Left kidney (tissue), 2 donors: Measurements from ENCODE around the gene BNC2. TPM values are rescaled to one million over a fixed set of nuclear protein-coding genes. Genes with fewer than 3 reads are reported as not detected.
A peak's percentile ranks its signal among the peaks of the same experiment; 100 is the strongest.
"Not testable (repeated sequence)": the region's sequence is repeated elsewhere in the genome, so short reads cannot be mapped to it uniquely, and the experiment has no call there.

Experiments
- DNase-seq: peaks from one replicate; pipeline ENCODE4 v3.0.0-alpha.2; 2013
- polyA plus RNA-seq: library from polyadenylated mRNA; unstranded; fragments of 120-200 nt; gene quantifications from one replicate; pipeline ENCODE4 v1.2.1, GENCODE V29; 2013; ENCODE audit not compliant: insufficient read length

Gene BNC2
- polyA plus RNA-seq, 1 donor: 10.3 TPM

DNA sequence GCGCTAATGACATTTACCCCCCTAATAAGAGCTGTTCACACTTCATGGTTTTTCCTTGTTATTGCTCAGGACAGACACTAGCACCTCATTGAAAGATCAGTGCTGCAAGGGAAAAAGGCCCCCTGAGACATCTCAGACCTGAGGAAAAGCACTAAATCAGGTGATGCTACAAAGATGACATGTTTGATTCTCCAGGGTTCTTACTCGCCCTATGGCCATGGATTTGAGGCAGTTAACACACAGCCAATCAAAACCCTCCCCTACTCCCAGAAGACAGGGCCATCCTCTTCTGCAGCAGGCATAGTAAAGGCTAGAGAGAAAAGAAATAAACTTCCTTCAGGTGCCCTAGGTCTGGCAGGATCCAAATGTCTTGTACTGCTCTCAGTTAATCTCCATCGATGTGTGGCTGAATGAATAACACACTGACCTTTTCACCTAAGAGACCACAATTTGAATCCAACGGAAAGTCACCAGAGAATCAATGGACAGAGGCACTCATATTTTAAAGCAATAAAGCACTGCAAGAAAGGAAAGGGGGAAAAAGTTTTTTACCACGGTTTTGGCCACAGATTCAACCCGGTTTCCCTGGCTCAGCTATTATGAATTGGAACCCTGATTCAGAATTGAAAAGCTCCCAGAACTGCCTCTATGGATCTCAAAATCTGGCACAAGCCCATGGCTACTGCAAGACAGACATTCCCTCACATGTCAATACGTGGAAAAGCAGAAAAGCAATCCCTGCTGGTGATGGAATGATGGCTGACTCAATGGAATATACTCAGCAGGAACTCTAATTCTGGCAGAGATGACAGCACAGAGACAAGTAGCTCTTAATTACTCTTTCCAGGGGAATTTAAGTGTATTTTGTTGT lies 329.5 kb downstream of the BNC2 start:
- no peak for DNase-seq

DNA sequence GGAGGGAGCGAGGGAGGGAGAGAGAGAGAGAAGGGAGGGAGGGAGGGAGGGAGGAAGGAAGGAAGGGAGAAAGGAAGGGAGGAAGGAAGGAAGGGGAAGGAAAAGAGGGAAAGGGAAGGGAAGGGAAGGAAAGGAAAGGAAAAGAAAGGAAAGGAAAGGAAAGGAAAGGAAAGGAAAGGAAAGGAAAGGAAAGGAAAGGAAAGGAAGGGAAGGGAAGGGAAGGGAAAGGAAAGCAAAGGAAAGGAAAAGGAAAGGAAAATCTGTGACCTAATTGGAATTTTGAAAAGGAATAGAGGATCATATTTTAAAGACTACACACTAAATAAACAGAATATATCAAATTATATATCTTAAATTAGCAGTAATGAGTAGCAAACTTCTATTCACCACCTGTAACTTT lies 330.8 kb downstream of the BNC2 start:
- DNase-seq: not testable (repeated sequence)

DNA sequence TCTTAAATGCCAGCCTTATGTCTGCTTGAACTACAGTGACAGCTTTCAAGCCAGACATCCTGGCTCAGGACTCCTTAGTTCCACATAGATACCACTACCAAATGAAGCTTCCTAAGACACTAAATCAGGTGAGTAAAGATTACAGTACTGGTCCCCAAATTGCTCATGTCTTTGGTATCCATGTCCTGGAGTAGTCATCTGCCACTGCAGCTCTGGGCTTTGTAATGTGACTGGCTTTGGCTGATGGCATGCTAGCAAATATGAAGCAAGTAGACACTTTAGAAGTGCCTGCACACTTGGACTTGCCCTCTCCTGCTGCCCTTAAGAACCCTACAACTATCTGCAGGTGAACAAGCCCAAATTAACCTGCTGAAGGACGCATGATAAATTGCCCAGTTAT lies 334.9 kb downstream of the BNC2 start:
- DNase-seq: no peak

DNA sequence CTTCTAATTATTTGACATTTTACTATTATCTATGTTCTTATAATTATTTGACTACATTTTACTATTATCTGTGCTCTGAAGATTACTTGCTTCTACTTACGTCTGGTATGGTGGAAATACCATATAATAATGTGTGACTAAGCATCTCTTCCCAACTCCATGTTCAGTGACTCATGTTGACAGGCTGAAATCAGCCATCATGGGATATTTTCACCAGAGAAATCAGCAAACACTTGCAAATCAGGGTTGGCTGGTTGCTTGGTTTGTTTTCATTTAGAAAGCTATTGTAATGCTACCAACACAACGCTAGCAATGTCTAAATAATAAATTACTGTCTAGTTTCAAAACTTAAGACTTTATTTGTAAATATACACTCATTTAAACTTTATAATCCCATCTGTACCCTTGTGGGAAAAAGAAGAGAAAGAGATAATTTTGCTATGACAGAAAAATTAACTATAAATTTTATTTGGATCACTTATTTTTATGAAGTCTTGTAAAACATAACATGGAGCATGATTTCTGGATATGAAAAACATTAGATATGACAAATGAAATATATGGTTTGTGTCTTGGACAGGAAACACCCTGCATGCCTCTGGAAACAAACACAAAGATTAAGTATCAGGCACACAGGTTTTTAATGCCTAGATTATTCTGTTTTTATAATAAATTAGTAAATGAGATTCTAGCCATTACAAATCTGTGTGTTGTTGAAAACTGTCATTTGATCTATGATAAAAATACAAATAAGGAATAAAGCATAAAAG lies 337.6 kb downstream of the BNC2 start:
- no peak for DNase-seq

DNA sequence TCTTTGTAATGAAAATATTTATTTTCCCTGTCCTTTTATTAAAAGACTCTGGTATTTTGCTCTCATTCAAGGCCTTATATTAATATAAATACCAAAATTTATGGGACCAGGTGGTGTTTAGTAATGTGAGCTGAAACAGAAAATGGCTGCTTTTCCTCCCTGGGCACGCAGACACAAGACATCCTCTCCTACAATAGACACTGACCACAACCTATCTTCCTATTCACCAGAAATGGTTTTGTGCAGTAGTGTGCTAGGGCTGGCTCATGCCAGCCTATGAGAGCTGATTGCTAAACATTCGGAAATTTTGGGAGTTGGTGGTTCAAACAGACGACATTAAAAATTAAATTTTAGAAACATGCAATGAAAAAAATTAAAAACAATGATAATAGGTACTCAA lies 338.2 kb downstream of the BNC2 start:
- DNase-seq: no peak

DNA sequence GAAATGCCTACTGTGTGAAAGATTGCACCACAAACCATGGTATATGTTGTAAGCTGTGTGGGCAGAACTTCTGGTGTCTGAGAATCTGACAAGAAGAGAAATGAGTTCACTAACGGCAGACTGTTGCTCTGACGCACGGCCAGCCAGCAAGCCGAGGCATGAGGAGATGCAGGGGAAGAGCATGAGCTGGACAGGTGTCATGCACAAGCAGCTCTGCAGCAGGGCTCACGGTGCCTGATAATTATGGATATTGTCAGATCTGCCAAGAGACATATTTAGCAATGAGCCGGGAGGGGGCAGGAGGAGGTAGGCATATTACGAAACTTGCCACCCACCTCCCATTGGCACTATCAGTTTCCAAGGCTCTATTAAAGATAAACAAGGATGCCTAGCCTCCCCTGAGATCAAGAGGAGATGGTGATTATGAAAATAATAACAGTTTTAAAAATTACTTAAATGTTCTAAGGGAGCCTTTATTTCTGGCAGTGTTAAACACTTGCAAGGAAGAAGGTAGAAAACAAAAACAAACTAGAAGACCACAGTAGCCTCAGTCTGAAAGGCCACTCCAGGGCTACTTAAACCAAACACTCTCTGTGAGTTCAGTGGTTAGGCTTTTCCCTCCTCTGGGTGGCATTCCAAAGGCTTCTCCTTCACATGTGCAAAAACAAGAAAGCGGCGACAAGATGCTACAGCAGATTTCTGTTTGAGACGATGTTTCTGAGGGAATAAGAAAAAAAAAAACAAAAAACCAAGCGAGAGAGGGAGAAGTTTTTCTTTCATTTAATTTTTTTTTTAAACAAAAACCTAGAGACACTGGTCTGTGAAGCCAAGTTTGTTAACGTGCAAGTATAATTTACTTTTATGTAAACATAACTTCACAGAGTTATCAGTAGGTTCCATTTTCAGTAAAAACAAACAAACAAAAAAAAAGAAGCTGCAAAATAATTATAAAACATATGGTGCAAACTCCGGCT lies 339.5 kb downstream of the BNC2 start:
- DNase-seq: no peak

DNA sequence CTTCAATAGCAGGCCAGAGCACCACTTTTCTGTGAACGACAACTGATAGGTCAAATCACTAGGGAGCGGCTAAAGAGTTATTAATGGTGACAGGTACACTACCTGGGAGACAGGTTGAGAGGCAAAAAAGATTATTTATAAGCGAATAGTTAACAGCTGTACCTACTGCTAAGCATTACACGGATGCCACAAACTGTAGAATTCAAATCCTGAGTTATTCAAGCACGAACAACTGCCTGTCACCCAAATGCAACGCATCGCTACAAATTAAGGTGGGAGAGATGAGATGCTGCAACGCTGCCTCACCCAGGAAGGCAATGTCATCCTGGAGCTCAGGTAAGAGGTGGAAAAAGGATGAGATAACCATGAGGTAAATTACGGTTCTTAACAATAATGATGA lies 342.9 kb downstream of the BNC2 start:
- no peak for DNase-seq

DNA sequence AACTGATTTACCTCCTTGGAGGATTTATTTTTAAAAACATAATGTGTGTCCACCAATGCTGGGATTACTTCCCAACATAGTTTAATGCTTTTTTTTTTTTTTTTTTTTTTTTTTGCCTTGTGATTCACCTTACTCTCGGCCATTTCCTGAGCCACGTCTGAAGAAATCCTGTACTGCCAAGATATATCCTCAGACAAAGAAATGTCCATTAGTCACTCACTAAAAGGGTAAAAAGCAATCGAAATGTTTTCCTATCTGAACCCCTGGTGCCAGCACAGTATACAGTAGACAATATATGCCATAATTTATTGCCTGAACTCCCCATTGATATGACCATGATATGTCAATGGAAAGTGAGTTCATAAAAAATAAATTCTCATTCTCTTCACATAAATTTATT lies 344.1 kb downstream of the BNC2 start:
- no peak for DNase-seq

DNA sequence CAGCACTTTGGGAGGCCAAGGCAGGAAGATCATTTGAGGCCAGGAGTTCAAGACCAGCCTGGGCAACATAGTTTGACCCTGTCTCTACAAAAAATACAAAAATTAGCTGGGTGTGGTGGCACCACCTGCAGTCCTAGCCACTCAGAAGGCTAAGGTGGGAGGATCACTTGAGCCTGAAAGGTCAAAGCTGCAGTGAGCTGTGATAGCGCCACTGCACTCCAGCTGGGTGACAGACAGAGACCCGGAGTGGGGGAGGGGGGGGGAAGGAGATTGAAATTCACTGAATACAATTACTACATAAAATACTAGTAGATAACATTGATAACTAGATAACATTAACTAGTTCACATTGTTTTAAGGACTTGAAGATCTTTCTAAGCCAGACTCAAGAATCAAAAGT lies 345.6 kb downstream of the BNC2 start:
- no peak for DNase-seq

DNA sequence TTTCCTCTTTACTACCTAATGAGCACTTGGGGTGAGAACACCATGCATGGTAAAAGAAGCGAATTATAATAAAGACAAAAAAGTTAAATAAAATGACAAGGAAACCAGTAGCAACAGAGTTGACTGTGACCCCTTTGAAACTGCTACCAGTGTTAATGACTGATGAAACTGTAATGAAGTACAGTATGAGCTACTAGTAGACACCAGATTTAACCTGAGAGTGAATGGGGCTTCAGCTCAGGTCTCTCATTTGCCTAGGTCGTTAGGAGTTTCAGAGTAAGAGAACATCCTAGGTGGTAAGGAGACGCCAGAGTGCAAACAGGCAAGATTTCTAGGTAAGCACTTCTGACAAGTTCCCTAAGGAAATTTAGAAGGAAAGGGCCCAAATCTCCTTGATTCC lies 346.4 kb downstream of the BNC2 start:
- no peak for DNase-seq

DNA sequence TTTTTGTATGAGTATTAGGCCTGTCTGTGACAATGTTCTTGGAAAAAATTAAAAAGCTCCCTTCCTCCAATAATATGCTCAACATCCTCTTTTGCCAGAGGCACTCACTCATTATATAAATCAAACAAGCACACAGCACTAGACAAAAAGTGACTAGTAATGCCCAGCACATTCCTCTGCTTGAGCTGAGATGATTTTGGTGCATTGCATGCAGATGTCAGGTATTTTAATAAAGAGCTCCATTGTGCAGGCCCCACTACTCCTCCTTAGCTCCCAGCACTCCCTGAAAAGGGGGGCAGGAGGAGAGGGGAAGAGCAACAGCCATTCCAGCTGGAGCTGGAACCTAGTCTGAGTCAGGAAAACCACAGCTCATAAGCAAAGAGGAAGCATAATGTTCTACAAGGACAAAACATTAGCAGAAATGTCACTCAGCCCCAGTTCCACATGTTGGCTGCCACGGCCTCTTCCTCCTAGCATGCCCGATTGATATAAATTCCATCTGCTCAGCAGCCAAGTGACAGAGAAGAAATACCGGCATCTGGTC lies 348.5 kb downstream of the BNC2 start:
- no peak for DNase-seq

DNA sequence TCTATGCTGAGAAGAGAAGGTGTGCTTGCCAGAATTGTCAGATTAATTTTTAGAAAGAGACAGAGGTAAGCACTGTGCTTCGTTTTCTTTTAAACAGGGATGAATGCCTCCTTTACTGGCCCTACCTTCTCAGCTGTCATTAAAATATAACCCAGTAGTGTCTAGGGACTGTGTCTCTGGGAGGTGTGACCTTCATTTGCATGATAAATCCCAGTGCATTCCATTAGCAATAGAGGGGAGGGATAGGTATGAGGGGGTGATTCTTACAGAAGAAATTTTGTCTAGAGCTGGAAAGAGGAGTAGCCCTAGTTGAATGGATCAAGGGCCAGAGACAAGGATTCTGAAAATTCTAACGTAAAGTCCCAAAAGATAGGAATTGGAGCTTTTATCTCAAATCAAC lies 351.5 kb downstream of the BNC2 start:
- no peak for DNase-seq

DNA sequence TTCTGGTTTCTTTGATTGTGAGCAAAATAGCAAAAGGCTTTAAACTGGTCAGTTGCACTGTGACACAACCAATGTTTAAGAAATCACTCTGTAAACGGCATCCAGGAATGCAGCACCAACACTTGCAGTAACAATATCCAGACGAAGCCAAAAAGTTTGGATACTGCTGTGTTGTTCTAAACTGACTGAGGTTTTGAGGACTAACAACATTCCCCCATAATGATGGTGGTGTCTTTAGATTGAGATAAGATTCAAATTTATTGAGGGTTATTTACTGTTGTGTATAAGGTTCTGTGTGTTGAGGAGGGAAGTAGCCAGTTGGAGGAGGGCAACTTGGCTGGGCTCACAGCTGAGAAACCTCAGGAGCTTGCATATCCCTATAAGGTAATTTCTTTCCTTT lies 353.6 kb downstream of the BNC2 start:
- DNase-seq: no peak

DNA sequence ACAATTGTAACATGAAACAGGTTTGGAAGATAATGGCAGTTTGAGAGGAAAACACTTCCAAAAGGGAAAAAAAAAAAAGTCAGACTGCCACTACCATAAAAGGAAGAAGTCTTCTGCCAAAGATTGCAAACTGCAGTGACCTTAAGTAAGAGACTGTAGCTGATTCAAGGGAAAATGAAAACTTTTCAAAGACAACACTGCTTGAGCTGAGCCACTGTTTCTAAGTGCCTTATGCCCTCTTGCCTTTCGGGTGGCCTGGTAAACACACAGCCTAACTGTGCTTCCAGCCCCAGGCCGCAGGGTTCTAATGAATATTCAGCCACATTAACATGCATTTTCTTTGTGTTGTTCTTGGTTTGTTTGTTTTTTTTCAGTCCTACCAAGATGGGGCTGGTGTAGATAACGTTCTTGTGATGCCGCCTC lies 354.6 kb downstream of the BNC2 start:
- peak; percentile 55 for DNase-seq

DNA sequence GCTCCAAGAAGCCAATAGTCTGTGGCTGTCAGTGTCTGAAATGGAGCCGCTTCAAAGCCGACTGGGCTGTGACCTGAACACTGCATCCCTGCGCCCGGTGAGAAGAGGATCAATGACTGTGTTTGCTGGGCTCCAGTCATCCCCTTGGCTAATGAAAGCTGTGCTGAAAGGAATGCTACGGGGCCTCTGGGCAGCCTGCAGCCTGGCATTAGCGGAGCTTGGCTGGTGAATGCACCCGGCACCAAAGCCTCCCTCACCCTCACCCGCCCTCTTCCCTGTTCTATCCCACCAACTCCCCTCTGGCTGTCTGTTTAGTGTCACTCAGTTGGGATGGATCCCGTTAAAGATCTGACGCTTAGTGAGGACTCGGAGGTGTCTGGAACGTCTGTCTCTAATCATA lies 355.3 kb downstream of the BNC2 start:
- DNase-seq: no peak

DNA sequence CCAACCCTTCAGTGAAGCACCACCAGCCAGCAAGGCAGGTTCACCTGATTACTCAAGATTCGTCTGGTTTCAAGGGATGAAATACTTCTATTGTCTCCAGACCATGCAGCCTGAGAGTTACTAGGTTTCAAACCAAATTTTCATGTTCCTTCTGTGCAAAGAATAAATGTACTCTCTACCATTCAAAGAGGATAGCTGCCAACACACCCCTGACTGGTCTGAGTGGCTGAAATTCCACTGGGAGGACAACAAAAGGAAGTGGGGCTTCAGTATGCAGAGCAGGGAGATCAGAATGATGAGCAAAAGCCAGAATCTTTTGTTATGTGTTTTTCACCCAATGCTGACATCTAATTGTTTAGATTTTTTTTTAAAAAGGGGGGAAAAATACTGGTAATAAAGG lies 356.3 kb downstream of the BNC2 start:
- no peak for DNase-seq

DNA sequence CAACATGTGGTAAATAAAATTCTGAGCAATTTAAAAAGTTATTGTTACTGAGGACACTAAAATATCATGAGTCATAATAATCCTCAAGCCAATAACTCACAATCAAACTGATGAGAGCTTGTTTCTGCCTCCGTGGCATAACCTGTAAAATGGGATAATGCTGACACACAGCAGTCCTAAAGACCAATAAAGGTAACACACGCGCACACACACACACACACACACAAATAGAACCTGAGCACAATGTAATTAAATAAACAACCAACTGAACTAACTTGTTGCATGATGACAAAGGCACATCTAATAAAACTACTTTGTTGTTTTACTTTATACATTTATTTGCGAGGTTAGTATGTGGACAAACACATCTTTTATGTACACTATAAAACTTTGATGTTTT lies 358.2 kb downstream of the BNC2 start:
- no peak for DNase-seq

DNA sequence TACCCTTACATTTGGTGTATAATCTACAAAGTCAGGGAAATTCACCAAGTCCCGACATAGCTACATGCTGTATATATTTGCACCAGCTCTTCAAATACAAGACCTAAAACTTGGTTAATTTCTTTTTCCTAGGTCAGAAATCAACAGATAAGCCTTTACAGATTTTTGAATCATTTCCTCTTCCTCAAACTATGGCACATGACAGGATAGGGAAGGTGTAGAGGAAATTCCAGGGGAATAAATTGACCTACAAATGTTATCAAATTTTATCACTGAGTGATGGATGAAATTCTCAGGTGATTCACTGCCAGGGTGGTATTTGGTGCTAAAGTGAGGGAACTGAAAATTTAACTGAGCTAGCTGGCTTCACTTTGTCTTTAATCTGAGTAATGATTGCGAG lies 360.0 kb downstream of the BNC2 start:
- no peak for DNase-seq

DNA sequence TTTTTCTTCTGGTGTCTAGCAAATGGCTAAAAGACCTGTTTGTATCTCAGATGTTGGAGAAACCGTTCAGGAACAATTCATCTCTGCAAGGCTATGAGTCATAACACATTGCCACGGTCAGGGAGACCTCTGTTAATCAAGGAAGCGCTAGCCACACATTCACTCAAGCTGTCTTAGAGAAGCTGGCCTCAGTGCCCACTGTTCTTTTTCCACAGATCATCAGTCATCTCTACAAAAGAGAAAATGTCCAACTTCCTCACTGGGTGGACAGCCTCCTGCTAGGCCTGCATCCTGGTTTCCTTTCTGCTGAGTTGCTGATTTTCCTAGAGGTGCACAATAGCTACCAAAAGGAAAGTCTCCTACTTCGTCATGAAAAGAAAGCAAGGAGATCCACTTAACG lies 360.5 kb downstream of the BNC2 start:
- DNase-seq: no peak

DNA sequence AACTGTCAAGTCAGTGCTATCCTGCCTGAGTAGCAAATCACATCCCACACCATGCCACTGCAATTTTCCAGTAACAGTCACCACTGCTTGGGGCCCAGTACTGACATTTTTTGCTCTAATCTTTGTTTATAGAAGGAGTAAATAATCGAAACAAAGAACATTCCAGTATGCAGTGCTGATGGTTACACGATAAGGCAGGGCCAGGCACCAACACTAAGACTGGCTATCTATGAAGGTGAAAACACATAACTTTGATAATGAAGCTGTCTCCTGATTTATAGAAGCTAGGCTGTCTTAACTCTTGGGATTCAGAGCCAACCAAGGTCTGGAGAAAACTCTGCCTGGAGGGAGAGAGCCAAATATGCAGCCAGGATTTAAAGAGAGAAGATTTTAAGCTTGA lies 365.3 kb downstream of the BNC2 start:
- DNase-seq: no peak

DNA sequence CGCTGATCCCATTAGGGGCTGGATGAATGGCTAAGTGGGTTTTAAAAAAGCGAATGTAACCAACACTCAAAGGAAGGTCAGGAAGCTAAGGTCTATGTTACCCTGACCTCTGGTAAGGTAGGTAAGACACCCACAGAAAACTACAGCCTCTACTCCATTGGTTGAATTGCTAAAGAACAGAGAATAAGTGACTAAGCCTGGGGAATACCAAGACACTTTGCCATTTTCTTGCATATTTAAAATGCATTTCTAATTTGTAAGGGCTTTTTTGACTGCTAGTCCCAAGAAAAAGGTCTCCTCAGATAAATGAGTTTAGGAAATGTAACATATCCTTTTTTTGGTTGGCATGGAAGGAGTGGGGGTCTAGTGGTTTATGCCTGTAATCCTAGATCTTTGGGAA lies 368.7 kb downstream of the BNC2 start:
- DNase-seq: no peak

DNA sequence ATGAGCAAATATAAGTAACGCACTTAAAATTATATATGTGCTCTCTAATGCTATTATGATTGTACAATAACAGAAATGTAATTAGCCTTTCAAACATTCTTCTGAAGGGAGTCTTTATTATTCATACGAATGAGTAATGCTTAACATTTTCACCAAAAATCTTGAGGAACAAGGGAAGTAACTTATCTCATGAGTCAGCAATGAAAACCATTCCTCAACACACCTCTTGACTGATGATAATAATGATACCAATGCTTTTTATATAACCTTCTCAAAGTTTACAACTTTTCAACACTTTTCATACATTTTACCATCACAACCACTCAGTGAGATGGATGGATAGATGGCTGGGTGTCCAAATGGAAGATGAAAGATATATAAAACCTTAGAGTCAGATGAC lies 369.3 kb downstream of the BNC2 start:
- no peak for DNase-seq
